Endothelial cell of umbilical vein (primary cell): ENCODE data around the gene SCRN1. TPM values are rescaled to one million over a fixed set of nuclear protein-coding genes. Genes with fewer than 3 reads are reported as not detected.

Experiments
- BruUV-seq: library from RNA; stranded (reverse); fragments of 400-500 nt; replicated peaks from 2 replicates; lab custom pipeline; 2021; lab: Mats Ljungman, UMichigan
- CTCF ChIA-PET: fragments of 300-600, 350-600 bp; sonication (Branson Sonifier 250); formaldehyde crosslinking; loops from one replicate; lab custom pipeline; 2021; ENCODE audit warnings: antibody characterized with exemption, inconsistent platforms; lab: Charles Lee
- POLR2A ChIA-PET: fragments of 300-600, 350-600 bp; sonication (Branson Sonifier 250); formaldehyde crosslinking; loops from one replicate; lab custom pipeline; 2021; ENCODE audit warnings: antibody characterized with exemption, inconsistent platforms; lab: Charles Lee
- DNase-seq: peaks from one replicate; pipeline ENCODE4 v3.0.0-alpha.2; 2011; ENCODE audit warnings: low read depth, low spot score
- FAIRE-seq: peaks from 2 replicates; lab custom pipeline; 2011; peaks lifted over from hg19 to GRCh38; lab: Jason Lieb, UNC
- H2AFZ ChIP-seq: 2 replicates; pipeline ENCODE4 v1.6.0; 2012; ENCODE audit warnings: low read depth, low read length, control low read depth, inconsistent platforms
- H3K27ac ChIP-seq: 2 replicates; pipeline ENCODE4 v1.5.1; 2011; ENCODE audit warnings: low read depth, mild to moderate bottlenecking, control low read depth, low read length, moderate library complexity; ENCODE audit not compliant: insufficient read depth
- H3K27me3 ChIP-seq, 2 experiments: 2 replicates each; pipeline versions ENCODE4 v1.6.0 to v1.6.1; 2011; ENCODE audit warnings: low read length in 2 of 2, mixed read lengths in 1 of 2; ENCODE audit not compliant: control insufficient read depth in 2 of 2, insufficient read depth in 2 of 2
- H3K36me3 ChIP-seq, 2 experiments: 2 replicates in 1 of 2; 3 replicates in 1 of 2; pipeline ENCODE4 v1.5.1; 2011; ENCODE audit warnings: low read length in 2 of 2, mild to moderate bottlenecking in 1 of 2, moderate library complexity in 1 of 2; ENCODE audit not compliant: control insufficient read depth in 2 of 2, insufficient read depth in 2 of 2; ENCODE audit errors: extremely low read depth in 1 of 2
- H3K4me1 ChIP-seq: 3 replicates; pipeline ENCODE4 v1.5.1; 2011; ENCODE audit warnings: mild to moderate bottlenecking, low read length; ENCODE audit not compliant: control insufficient read depth, insufficient read depth; ENCODE audit errors: extremely low read depth
- H3K4me2 ChIP-seq: 2 replicates; pipeline ENCODE4 v1.6.1; 2011; ENCODE audit warnings: low read length, control low read depth, mixed read lengths; ENCODE audit not compliant: insufficient read depth
- H3K4me3 ChIP-seq, 3 experiments: fragments of 200-600 bp in 1 of 3; sonication (generic), shearing (Covaris generic) in 1 of 3; replicated peaks in 1 of 3; 2 replicates each; pipeline ENCODE4 v1.5.1; 2011 to 2016; ENCODE audit warnings: control low read depth in 3 of 3, low read length in 3 of 3, mild to moderate bottlenecking in 2 of 3, inconsistent platforms in 1 of 3, low read depth in 1 of 3, moderate library complexity in 1 of 3; ENCODE audit not compliant: insufficient read depth in 1 of 3
- H3K79me2 ChIP-seq: 2 replicates; pipeline ENCODE4 v1.6.0; 2012; ENCODE audit warnings: low read length, inconsistent platforms; ENCODE audit not compliant: control insufficient read depth, insufficient read depth
- H3K9ac ChIP-seq: replicated peaks from 2 replicates; pipeline ENCODE3; 2011; ENCODE audit warnings: low read length, control low read depth; ENCODE audit not compliant: insufficient read depth; ENCODE audit errors: extremely low read depth
- H3K9me1 ChIP-seq: replicated peaks from 3 replicates; pipeline ENCODE4 v1.6.0; 2011; ENCODE audit warnings: mild to moderate bottlenecking, low read length; ENCODE audit not compliant: control insufficient read depth, insufficient read depth; ENCODE audit errors: extremely low read depth
- H3K9me3 ChIP-seq: replicated peaks from 2 replicates; pipeline ENCODE4 v1.5.1; 2012; ENCODE audit warnings: low read length, inconsistent platforms; ENCODE audit not compliant: control insufficient read depth, insufficient read depth
- H4K20me1 ChIP-seq: replicated peaks from 2 replicates; pipeline ENCODE3; 2011; ENCODE audit warnings: mild to moderate bottlenecking, low read length; ENCODE audit not compliant: control insufficient read depth, insufficient read depth; ENCODE audit errors: extremely low read depth
- EZH2 ChIP-seq: IDR thresholded peaks from 2 replicates; pipeline ENCODE4 v1.6.1; 2012; ENCODE audit warnings: borderline replicate concordance, low read depth, mild to moderate bottlenecking, moderate library complexity, low read length, inconsistent platforms; ENCODE audit not compliant: severe bottlenecking
- FOS ChIP-seq: IDR thresholded peaks from 2 replicates; pipeline ENCODE4 v1.6.1; 2011; ENCODE audit warnings: mild to moderate bottlenecking, low read length, moderate library complexity, borderline replicate concordance; ENCODE audit not compliant: insufficient read depth
- JUN ChIP-seq: IDR thresholded peaks from 2 replicates; pipeline ENCODE4 v1.6.1; 2011; ENCODE audit warnings: borderline replicate concordance, low read depth; ENCODE audit not compliant: insufficient read length, insufficient read depth
- MYC ChIP-seq: IDR thresholded peaks from one replicate; pipeline ENCODE4 v1.6.1; 2011; ENCODE audit warnings: mild to moderate bottlenecking, low read depth, low read length
- POLR2A ChIP-seq: IDR thresholded peaks from 2 replicates; pipeline ENCODE4 v1.6.1; 2012; ENCODE audit warnings: low read depth, mild to moderate bottlenecking, control low read depth, low read length
- POLR2AphosphoS5 ChIP-seq: IDR thresholded peaks from 2 replicates; pipeline ENCODE4 v1.6.1; 2012; ENCODE audit warnings: low read depth, mild to moderate bottlenecking, control low read depth, low read length, moderate library complexity; ENCODE audit not compliant: insufficient read depth
- dilution Hi-C: fragments of 300-500 bp; cut with MboI; formaldehyde crosslinking; loops from one replicate; pipeline ENCODE4 v1.15.0; 2019; ENCODE audit warnings: low sequenced_read_pairs; ENCODE audit not compliant: extremely low pct_ligation_motif_present
- intact Hi-C: fragments of 100-400 bp; cut with micrococcal nuclease; formaldehyde crosslinking; loops from one replicate; pipeline ENCODE4 v1.10.0; 2022
- polyA plus RNA-seq, 4 experiments: library from polyadenylated mRNA; depleted of rRNA in 3 of 4; stranded (reverse) in 3 of 4; unstranded in 1 of 4; fragments of >200 nt; gene quantifications; 2 replicates each; pipeline versions ENCODE4 v1.2.1 to v1.2.3, GENCODE V29; 2011 to 2012; ENCODE audit warnings: missing spikeins in 1 of 4
- total RNA-seq: library from RNA; stranded (reverse); gene quantifications from 2 replicates; pipeline ENCODE4 v1.2.3, GENCODE V29; 2021
- TF ChIP-seq, protein P1 (sequence below): IDR thresholded peaks from 2 replicates; pipeline ENCODE4 v1.6.1; 2011; ENCODE audit not compliant: insufficient read depth, insufficient read length
- TF ChIP-seq, protein P2 (sequence below), 2 donors: IDR thresholded peaks; 1 replicate in 1 of 2; 2 replicates in 1 of 2; pipeline ENCODE4 v1.5.1; 2011; ENCODE audit warnings: low read length in 2 of 2, mild to moderate bottlenecking in 2 of 2, moderate library complexity in 2 of 2, control low read depth in 1 of 2, inconsistent platforms in 1 of 2, low read depth in 1 of 2; ENCODE audit not compliant: insufficient read depth in 1 of 2; ENCODE audit errors: extremely low read depth in 1 of 2

SCRN1 gene
- total and polyA plus RNA-seq, 2 donors (not counting 3 experiments of a cell fraction or from before 2014, with no cell fraction given) = 57.0 to 127 TPM

DNA sequence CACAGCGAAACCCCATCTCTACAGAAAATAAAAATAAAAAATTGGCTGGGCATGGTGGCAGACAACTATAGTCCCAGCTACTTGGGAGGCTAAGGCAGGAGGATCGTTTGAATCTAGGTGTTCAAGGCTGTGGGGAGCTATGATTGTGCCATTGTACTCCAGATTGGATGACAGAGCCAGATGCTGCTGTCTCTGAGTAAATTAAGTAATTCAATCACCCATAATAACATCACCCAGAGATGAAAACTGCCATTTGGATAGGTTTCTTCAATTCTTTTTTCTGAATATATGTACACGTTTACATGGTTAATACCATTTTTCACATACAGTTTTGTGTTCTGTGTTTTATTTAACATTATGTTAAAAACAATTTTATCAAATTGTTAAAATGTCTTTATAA, 104.0 kb downstream of the SCRN1 start:
- H3K9me1 ChIP-seq = no peaks in the 10 kb centered on the region

More for the DNA sequence above, 104.0 kb downstream of the SCRN1 start:
- H2AFZ ChIP-seq = no peak overlapping the region
- no peak for TF ChIP-seq POLR2A
- no peak for TF ChIP-seq JUN
- TF ChIP-seq, protein P1, sequence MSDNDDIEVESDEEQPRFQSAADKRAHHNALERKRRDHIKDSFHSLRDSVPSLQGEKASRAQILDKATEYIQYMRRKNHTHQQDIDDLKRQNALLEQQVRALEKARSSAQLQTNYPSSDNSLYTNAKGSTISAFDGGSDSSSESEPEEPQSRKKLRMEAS = no peak
- TF ChIP-seq FOS = no peak
- TF ChIP-seq EZH2 = no peak
- no peak for TF ChIP-seq MYC
- TF ChIP-seq, protein P2, sequence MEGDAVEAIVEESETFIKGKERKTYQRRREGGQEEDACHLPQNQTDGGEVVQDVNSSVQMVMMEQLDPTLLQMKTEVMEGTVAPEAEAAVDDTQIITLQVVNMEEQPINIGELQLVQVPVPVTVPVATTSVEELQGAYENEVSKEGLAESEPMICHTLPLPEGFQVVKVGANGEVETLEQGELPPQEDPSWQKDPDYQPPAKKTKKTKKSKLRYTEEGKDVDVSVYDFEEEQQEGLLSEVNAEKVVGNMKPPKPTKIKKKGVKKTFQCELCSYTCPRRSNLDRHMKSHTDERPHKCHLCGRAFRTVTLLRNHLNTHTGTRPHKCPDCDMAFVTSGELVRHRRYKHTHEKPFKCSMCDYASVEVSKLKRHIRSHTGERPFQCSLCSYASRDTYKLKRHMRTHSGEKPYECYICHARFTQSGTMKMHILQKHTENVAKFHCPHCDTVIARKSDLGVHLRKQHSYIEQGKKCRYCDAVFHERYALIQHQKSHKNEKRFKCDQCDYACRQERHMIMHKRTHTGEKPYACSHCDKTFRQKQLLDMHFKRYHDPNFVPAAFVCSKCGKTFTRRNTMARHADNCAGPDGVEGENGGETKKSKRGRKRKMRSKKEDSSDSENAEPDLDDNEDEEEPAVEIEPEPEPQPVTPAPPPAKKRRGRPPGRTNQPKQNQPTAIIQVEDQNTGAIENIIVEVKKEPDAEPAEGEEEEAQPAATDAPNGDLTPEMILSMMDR (IDR thresholded peaks at IDR 0.05; ENCODE audit: extremely low read depth in 1 of 2, insufficient read depth in 1 of 2, low read depth in 1 of 2, low read length in 2 of 2) = no peak
- TF ChIP-seq POLR2AphosphoS5 = no peak
- H4K20me1 ChIP-seq = no peaks in the 10 kb centered on the region
- H3K4me3 ChIP-seq = no peak overlapping the region
- H3K27ac ChIP-seq = no peak overlapping the region
- DNase-seq = no peak
- dilution Hi-C loops = no loop called here
- intact Hi-C loops = no loop called here
- no peaks in the 10 kb centered on the region for H3K79me2 ChIP-seq
- peaks cover 0 to 7% of the 10 kb centered on the region in 2 experiments for H3K27me3 ChIP-seq
- no peak overlapping the region for H3K4me2 ChIP-seq
- CTCF ChIA-PET = interaction anchor here (1.1 to 1.8 kb wide), 3 partner anchors 9 to 26 kb away, joined by 3 read pairs; no protein-coding TSS in a partner anchor
- H3K4me1 ChIP-seq = no peaks in the 10 kb centered on the region
- POLR2A ChIA-PET = no interaction called here
- FAIRE-seq = peak; percentile 43
- H3K9me3 ChIP-seq = no peaks in the 10 kb centered on the region
- no peak overlapping the region for H3K9ac ChIP-seq
- BruUV-seq = no TSS peak
- H3K36me3 ChIP-seq = no peaks in the 10 kb centered on the region
